Measurements from ENCODE around the gene MED27. TPM values are rescaled to one million over a fixed set of nuclear protein-coding genes. Genes with fewer than 3 reads are reported as not detected.

Gene MED27
- total and polyA plus RNA-seq, 2 experiments from 2014 or later = 17.2 to 32.1 TPM

- Histone ChIP-seq H2AFZ (no peak overlapping the region), H3K27ac (no peak overlapping the region), H4K20me1 (ENCODE audit: insufficient read depth, poor library complexity, severe bottlenecking) (peaks cover 5% of the 10 kb centered on the region), H3K79me2 (peaks cover 39% of the 10 kb centered on the region), H3K4me1 (ENCODE audit: insufficient read depth) (peaks cover 18% of the 10 kb centered on the region), H3K9me3 (ENCODE audit: low read depth) (no peaks in the 10 kb centered on the region), H3K36me3 (replicated peaks; ENCODE audit: insufficient read depth, low read depth) (peaks cover 3% of the 10 kb centered on the region), H3K4me2 (no peak overlapping the region), H3K4me3 (no peak overlapping the region), H3K27me3 (no peaks in the 10 kb centered on the region), H3K9me2 (replicated peaks; ENCODE audit: insufficient read depth) (no peaks in the 10 kb centered on the region)
- DNase-seq (ENCODE audit: low spot score) = no peak
- TF ChIP-seq EZH2phosphoT487 (IDR thresholded peaks at IDR 0.05; ENCODE audit: low read depth, severe bottlenecking, unreplicated experiment) = no peak
- TF ChIP-seq EZH2 (IDR thresholded peaks at IDR 0.05; ENCODE audit: borderline replicate concordance) = no peak
- no peak for TF ChIP-seq CTCF (IDR thresholded peaks at IDR 0.05; ENCODE audit: poor library complexity)
- WGBS (ENCODE audit: low lambda C conversion rate, missing lambda C conversion rate) = 61% methylated on average over 4 of the region's 4 CpGs
Observed at GRCh38 chr9:132014218-132014805, 65.4 kb downstream of the MED27 start.

GRCh38 chr9:132012704-132013357 lies 66.8 kb downstream of the MED27 start:
- peaks cover 3% of the 10 kb centered on the region for H3K36me3 ChIP-seq (replicated peaks; ENCODE audit: insufficient read depth, low read depth)
- H3K79me2 ChIP-seq = peaks cover 32% of the 10 kb centered on the region
- H4K20me1 ChIP-seq (ENCODE audit: insufficient read depth, poor library complexity, severe bottlenecking) = peaks cover 5% of the 10 kb centered on the region
- peaks cover 15% of the 10 kb centered on the region for H3K4me1 ChIP-seq (ENCODE audit: insufficient read depth)
- DNase-seq (ENCODE audit: low spot score) = no peak
- no peaks in the 10 kb centered on the region for H3K27me3 ChIP-seq
- H3K4me3 ChIP-seq = no peak overlapping the region
- H3K27ac ChIP-seq = peak overlapping the region; percentile 31
- H3K4me2 ChIP-seq = no peak overlapping the region
- TF ChIP-seq EZH2 (IDR thresholded peaks at IDR 0.05; ENCODE audit: borderline replicate concordance) (no peak), EZH2phosphoT487 (IDR thresholded peaks at IDR 0.05; ENCODE audit: low read depth, severe bottlenecking, unreplicated experiment) (no peak), CTCF (IDR thresholded peaks at IDR 0.05; ENCODE audit: poor library complexity) (no peak)
- no peak overlapping the region for H2AFZ ChIP-seq
- H3K9me2 ChIP-seq (replicated peaks; ENCODE audit: insufficient read depth) = no peaks in the 10 kb centered on the region
- 83% methylated on average over 7 of the region's 7 CpGs for WGBS (ENCODE audit: low lambda C conversion rate, missing lambda C conversion rate)
- H3K9me3 ChIP-seq (ENCODE audit: low read depth) = no peaks in the 10 kb centered on the region

GRCh38 chr9:132011896-132012295 lies 67.8 kb downstream of the MED27 start:
- peaks cover 5% of the 10 kb centered on the region for H4K20me1 ChIP-seq (ENCODE audit: insufficient read depth, poor library complexity, severe bottlenecking)
- H3K27ac ChIP-seq = no peak overlapping the region
- no peaks in the 10 kb centered on the region for H3K9me3 ChIP-seq (ENCODE audit: low read depth)
- DNase-seq (ENCODE audit: low spot score) = no peak
- H3K4me2 ChIP-seq = no peak overlapping the region
- TF ChIP-seq EZH2 (IDR thresholded peaks at IDR 0.05; ENCODE audit: borderline replicate concordance) = no peak
- TF ChIP-seq EZH2phosphoT487 (IDR thresholded peaks at IDR 0.05; ENCODE audit: low read depth, severe bottlenecking, unreplicated experiment) = no peak
- TF ChIP-seq CTCF (IDR thresholded peaks at IDR 0.05; ENCODE audit: poor library complexity) = no peak
- WGBS (ENCODE audit: low lambda C conversion rate, missing lambda C conversion rate) = 90% methylated on average over 3 of the region's 3 CpGs
- no peaks in the 10 kb centered on the region for H3K27me3 ChIP-seq
- no peak overlapping the region for H3K4me3 ChIP-seq
- H3K4me1 ChIP-seq (ENCODE audit: insufficient read depth) = peaks cover 13% of the 10 kb centered on the region
- H3K79me2 ChIP-seq = peaks cover 25% of the 10 kb centered on the region
- no peaks in the 10 kb centered on the region for H3K9me2 ChIP-seq (replicated peaks; ENCODE audit: insufficient read depth)
- H2AFZ ChIP-seq = no peak overlapping the region
- H3K36me3 ChIP-seq (replicated peaks; ENCODE audit: insufficient read depth, low read depth) = peaks cover 3% of the 10 kb centered on the region

Measured in hepatocyte (in vitro differentiated cells).